ENCODE measurements around the gene RSBN1L. TPM values are rescaled to one million over a fixed set of nuclear protein-coding genes. Genes with fewer than 3 reads are reported as not detected.

The RSBN1L gene
- polyA plus RNA-seq, 3 donors, result 1.3 to 10.0 (median 2.2) TPM

GRCh38 chr7:77746164-77746823 lies 50.0 kb downstream of the RSBN1L start:
- H3K4me2 ChIP-seq (replicated peaks; ENCODE audit: extremely low read depth, low read length, poor library complexity, severe bottlenecking), result no peak overlapping the region
- Mint-ChIP-seq H3K27ac (peak overlapping the region in 3 of 7 donors; percentile 2 to 47 (median 42)), H3K4me1 (no peaks in the 10 kb centered on the region), H3K9me3 (no peaks in the 10 kb centered on the region), H3K4me3 (no peak overlapping the region), H3K27me3 (ENCODE audit: low read depth in 3 of 3) (no peaks in the 10 kb centered on the region), H3K36me3 (peaks cover 28 to 55% of the 10 kb centered on the region in 2 donors)
- TF ChIP-seq CTCF (IDR thresholded peaks at IDR 0.05), result no peak
- 100% methylated on average over 2 of the region's 6 CpGs for WGBS (ENCODE audit: insufficient coverage)
- H2AFZ ChIP-seq (ENCODE audit: insufficient read depth, low read depth, low read length, poor library complexity, severe bottlenecking), result no peak overlapping the region
- H3K36me3 ChIP-seq (replicated peaks in 1 of 2; ENCODE audit: control insufficient read depth in 1 of 2, insufficient read depth in 2 of 2, low read length in 2 of 2), result peaks cover 13 to 59% of the 10 kb centered on the region in 2 donors
- H3K4me1 ChIP-seq (ENCODE audit: control insufficient read depth in 1 of 2, insufficient read depth in 2 of 2, low read length in 2 of 2), result peaks cover 0 to under 1% of the 10 kb centered on the region in 2 donors
- DNase-seq, result no peak
- no peaks in the 10 kb centered on the region for H3K9me3 ChIP-seq (replicated peaks in 1 of 2; ENCODE audit: control insufficient read depth in 1 of 2, insufficient read depth in 1 of 2, low read length in 2 of 2)
- H3K4me3 ChIP-seq (replicated peaks in 1 of 3; ENCODE audit: low read depth in 2 of 3, low read length in 3 of 3), result no peak overlapping the region
- peak overlapping the region in 1 of 2 donors; percentile 41 for H3K27ac ChIP-seq (ENCODE audit: low read depth in 1 of 2, low read length in 2 of 2)
- H4K20me1 ChIP-seq (ENCODE audit: insufficient read depth, low read length), result peaks cover 72% of the 10 kb centered on the region
- no peaks in the 10 kb centered on the region for H3K27me3 ChIP-seq (ENCODE audit: control insufficient read depth in 2 of 2, insufficient read depth in 2 of 2, low read length in 2 of 2)
- H3K79me2 ChIP-seq (ENCODE audit: insufficient read depth, low read length), result peaks cover 76% of the 10 kb centered on the region
- H3K9ac ChIP-seq (ENCODE audit: insufficient read depth, low read length, poor library complexity, severe bottlenecking), result no peak overlapping the region
- intact Hi-C loops (cut with micrococcal nuclease), result no loop called here

DNA sequence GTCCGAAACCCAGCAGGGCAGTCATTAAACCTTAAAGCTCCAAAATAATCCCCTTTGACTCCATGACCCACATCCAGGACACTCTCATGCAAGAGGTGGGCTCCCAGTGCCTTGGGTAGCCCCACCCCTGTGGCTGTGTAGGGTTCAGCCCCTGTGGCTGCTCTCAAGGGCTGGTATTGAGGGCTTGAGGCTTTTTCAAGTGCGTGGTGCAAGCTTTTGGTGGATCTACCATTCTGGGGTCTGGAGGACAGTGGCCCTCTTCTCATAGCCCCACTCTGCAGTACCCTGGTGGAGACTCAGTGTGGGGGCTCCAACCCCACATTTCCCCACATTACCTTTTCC lies 50.5 kb downstream of the RSBN1L start:
- peak overlapping the region in 1 of 7 donors; percentile 2 for H3K27ac Mint-ChIP-seq
- no peaks in the 10 kb centered on the region for H3K27me3 ChIP-seq (ENCODE audit: control insufficient read depth in 2 of 2, insufficient read depth in 2 of 2, low read length in 2 of 2)
- H3K9me3 ChIP-seq (replicated peaks in 1 of 2; ENCODE audit: control insufficient read depth in 1 of 2, insufficient read depth in 1 of 2, low read length in 2 of 2), result no peaks in the 10 kb centered on the region
- H3K4me2 ChIP-seq (replicated peaks; ENCODE audit: extremely low read depth, low read length, poor library complexity, severe bottlenecking), result no peak overlapping the region
- peaks cover 77% of the 10 kb centered on the region for H3K79me2 ChIP-seq (ENCODE audit: insufficient read depth, low read length)
- intact Hi-C loops (cut with micrococcal nuclease), result no loop called here
- no peaks in the 10 kb centered on the region for H3K27me3 Mint-ChIP-seq (ENCODE audit: low read depth in 3 of 3)
- peaks cover 3 to 6% of the 10 kb centered on the region in 2 donors for H3K4me1 ChIP-seq (ENCODE audit: control insufficient read depth in 1 of 2, insufficient read depth in 2 of 2, low read length in 2 of 2)
- H4K20me1 ChIP-seq (ENCODE audit: insufficient read depth, low read length), result peaks cover 77% of the 10 kb centered on the region
- no peak overlapping the region for H3K4me3 ChIP-seq (replicated peaks in 1 of 3; ENCODE audit: low read depth in 2 of 3, low read length in 3 of 3)
- H3K36me3 Mint-ChIP-seq, result peaks cover 28 to 52% of the 10 kb centered on the region in 2 donors
- TF ChIP-seq CTCF (IDR thresholded peaks at IDR 0.05), result no peak
- DNase-seq, result no peak
- peaks cover 13 to 58% of the 10 kb centered on the region in 2 donors for H3K36me3 ChIP-seq (replicated peaks in 1 of 2; ENCODE audit: control insufficient read depth in 1 of 2, insufficient read depth in 2 of 2, low read length in 2 of 2)
- no peaks in the 10 kb centered on the region for H3K9me3 Mint-ChIP-seq
- peak overlapping the region in 1 of 2 donors; percentile 41 for H3K27ac ChIP-seq (ENCODE audit: low read depth in 1 of 2, low read length in 2 of 2)
- WGBS (ENCODE audit: insufficient coverage), result no CpG with 5 or more reads among the region's 2 CpGs
- no peaks in the 10 kb centered on the region for H3K4me1 Mint-ChIP-seq
- no peak overlapping the region for H3K9ac ChIP-seq (ENCODE audit: insufficient read depth, low read length, poor library complexity, severe bottlenecking)
- H3K4me3 Mint-ChIP-seq, result no peak overlapping the region
- no peak overlapping the region for H2AFZ ChIP-seq (ENCODE audit: insufficient read depth, low read depth, low read length, poor library complexity, severe bottlenecking)

Data from CD14-positive monocyte (primary cell).